ENCODE results near the gene TENT5A.
A peak's percentile ranks its signal among the peaks of the same experiment; 100 is the strongest.

The TENT5A gene

GRCh38 chr6:81752084-81752920, at the start of gene TENT5A:
TENT5A (minus strand) TSS chr6:81752681; CDS start chr6:81752141, 540 bp downstream.
- peaks cover 6% of the 10 kb centered on the region for H3K27me3 Mint-ChIP-seq
- H3K9me3 Mint-ChIP-seq: no peaks in the 10 kb centered on the region
- H3K4me1 Mint-ChIP-seq: peaks cover 32% of the 10 kb centered on the region
- peaks cover 2% of the 10 kb centered on the region for H3K36me3 Mint-ChIP-seq
- DNase-seq (ENCODE audit: low spot score in 2 of 2) (peak; percentile 71 to 72), ATAC-seq (ENCODE audit: low read depth) (peak; percentile 74)
- peak within 1 kb of the TSS; percentile 96 for H3K4me3 Mint-ChIP-seq
- peak within 1 kb of the TSS; percentile 91 for H3K27ac Mint-ChIP-seq

GRCh38 chr6:81801489-81801888, 49.0 kb upstream of the TENT5A start:
- Mint-ChIP-seq H3K27ac (no peak overlapping the region), H3K4me3 (no peak overlapping the region), H3K27me3 (peaks cover 5% of the 10 kb centered on the region), H3K4me1 (no peaks in the 10 kb centered on the region), H3K36me3 (no peaks in the 10 kb centered on the region), H3K9me3 (peaks cover 3% of the 10 kb centered on the region)
- DNase-seq (ENCODE audit: low spot score in 2 of 2) (no peak), ATAC-seq (ENCODE audit: low read depth) (no peak)

- Mint-ChIP-seq H3K4me1 (no peaks in the 10 kb centered on the region), H3K9me3 (peaks cover 4% of the 10 kb centered on the region), H3K36me3 (no peaks in the 10 kb centered on the region), H3K4me3 (no peak overlapping the region), H3K27ac (no peak overlapping the region), H3K27me3 (peaks cover 5% of the 10 kb centered on the region)
- ATAC-seq (ENCODE audit: low read depth) (no peak), DNase-seq (ENCODE audit: low spot score in 2 of 2) (no peak)
These were observed 48.2 kb upstream of the TENT5A start for GRCh38 chr6:81800666-81801065.

DNA sequence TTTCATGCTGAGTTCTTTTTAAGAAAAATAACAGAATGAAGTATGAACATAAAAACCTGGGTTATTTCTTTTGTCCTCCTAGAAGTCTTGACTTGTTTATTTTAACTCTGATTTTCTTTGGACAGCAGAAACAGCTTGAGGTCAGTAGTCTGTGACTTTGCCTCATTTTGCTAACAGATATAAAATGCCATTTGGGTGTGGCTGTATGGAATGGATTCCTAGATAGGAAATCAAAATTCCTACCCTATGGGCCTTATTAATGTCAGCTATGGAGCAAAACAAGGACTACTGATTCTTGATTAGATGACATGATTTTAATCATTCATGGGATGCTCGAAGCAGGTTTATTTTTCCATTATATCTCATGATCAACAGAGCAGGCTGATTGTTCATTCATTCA, 46.8 kb upstream of the TENT5A start:
- Mint-ChIP-seq H3K4me3 (no peak overlapping the region), H3K27ac (no peak overlapping the region), H3K27me3 (peaks cover 5% of the 10 kb centered on the region), H3K4me1 (no peaks in the 10 kb centered on the region), H3K36me3 (no peaks in the 10 kb centered on the region), H3K9me3 (peaks cover 4% of the 10 kb centered on the region)
- DNase-seq (ENCODE audit: low spot score in 2 of 2) (no peak), ATAC-seq (ENCODE audit: low read depth) (no peak)

DNA sequence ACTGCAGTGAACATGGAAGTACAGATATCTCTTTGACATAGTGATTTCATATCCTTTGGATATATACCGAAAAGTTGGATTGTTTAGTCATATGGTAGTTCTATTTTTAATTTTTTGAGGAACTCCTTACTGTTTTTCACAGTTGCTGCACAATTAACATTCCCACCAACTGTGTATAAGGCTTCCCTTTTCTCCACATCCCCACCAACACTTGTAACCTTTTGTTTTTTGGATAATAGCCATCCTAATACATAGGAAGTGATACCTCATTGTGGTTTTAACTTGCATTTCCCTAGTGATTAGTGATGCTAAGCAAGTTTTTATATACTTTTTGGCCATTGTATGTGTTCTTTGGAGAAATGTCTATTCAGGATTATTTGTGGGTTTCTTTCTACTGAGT, 45.1 kb upstream of the TENT5A start:
- DNase-seq (ENCODE audit: low spot score in 2 of 2) (no peak), ATAC-seq (ENCODE audit: low read depth) (no peak)
- H3K4me3 Mint-ChIP-seq: no peak overlapping the region
- no peaks in the 10 kb centered on the region for H3K36me3 Mint-ChIP-seq
- H3K27ac Mint-ChIP-seq: no peak overlapping the region
- H3K4me1 Mint-ChIP-seq: no peaks in the 10 kb centered on the region
- H3K9me3 Mint-ChIP-seq: peaks cover 3% of the 10 kb centered on the region
- H3K27me3 Mint-ChIP-seq: no peaks in the 10 kb centered on the region

GRCh38 chr6:81795890-81796289, 43.4 kb upstream of the TENT5A start:
- no peak overlapping the region for H3K4me3 Mint-ChIP-seq
- no peak overlapping the region for H3K27ac Mint-ChIP-seq
- DNase-seq (ENCODE audit: low spot score in 2 of 2) (no peak), ATAC-seq (ENCODE audit: low read depth) (no peak)
- no peaks in the 10 kb centered on the region for H3K4me1 Mint-ChIP-seq
- H3K9me3 Mint-ChIP-seq: peaks cover 3% of the 10 kb centered on the region
- H3K36me3 Mint-ChIP-seq: no peaks in the 10 kb centered on the region
- H3K27me3 Mint-ChIP-seq: no peaks in the 10 kb centered on the region

DNA sequence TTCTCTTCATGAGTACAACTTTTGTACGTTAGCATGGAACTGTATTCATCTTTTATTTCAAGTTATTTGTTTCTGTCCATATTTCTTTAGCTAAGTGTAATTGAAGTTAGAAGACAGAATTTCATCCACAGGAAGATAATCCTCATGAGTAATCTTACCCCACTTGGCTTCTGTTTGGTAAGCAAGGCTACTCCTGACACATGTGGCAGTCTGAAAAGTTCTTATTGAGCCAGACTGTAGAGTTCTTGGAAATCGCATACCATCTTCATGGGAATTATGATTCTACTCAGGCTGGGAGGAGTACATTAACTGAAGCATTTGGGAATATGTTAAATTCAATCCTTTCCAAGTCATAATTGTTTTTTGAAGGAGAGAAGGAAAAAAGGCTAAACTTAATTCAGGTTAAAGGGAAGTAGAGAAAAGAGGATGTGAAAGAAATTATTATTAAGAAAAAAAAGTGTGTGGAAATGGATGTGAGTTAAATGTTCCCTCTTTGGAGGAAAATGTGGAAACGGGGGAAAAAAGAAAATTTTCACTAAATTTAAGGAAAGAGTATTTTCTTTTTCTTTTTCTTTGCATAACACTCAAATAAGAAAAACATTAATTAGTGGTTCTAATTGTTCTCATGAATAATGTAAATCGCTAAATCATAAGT, 41.5 kb upstream of the TENT5A start:
- no peak overlapping the region for H3K4me3 Mint-ChIP-seq
- DNase-seq (ENCODE audit: low spot score in 2 of 2): no peak
- no peak for ATAC-seq (ENCODE audit: low read depth)
- no peak overlapping the region for H3K27ac Mint-ChIP-seq
- no peaks in the 10 kb centered on the region for H3K36me3 Mint-ChIP-seq
- H3K9me3 Mint-ChIP-seq: peaks cover 3% of the 10 kb centered on the region
- H3K4me1 Mint-ChIP-seq: no peaks in the 10 kb centered on the region
- H3K27me3 Mint-ChIP-seq: peaks cover 2% of the 10 kb centered on the region

DNA sequence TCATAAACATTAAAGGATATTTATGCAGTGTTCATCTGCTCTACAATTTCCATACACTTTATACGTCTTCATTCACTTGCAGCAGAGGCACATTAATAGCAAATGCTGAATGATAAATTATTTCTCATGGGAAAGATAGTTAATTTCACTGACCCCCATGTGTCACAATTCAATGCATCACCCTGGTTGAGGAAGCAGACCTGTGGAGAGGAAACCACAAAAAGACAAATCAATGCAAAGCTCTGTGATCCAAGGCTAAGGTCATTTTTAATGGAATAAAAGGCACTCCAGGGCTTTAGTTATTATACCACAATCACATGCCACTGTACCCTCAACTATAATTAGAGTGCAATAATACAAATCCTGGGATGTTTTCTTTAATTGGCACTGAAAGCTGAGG, 40.3 kb upstream of the TENT5A start:
- no peak overlapping the region for H3K4me3 Mint-ChIP-seq
- H3K36me3 Mint-ChIP-seq: no peaks in the 10 kb centered on the region
- H3K27ac Mint-ChIP-seq: no peak overlapping the region
- no peaks in the 10 kb centered on the region for H3K4me1 Mint-ChIP-seq
- H3K9me3 Mint-ChIP-seq: peaks cover 3% of the 10 kb centered on the region
- DNase-seq (ENCODE audit: low spot score in 2 of 2) (no peak), ATAC-seq (ENCODE audit: low read depth) (no peak)
- peaks cover 2% of the 10 kb centered on the region for H3K27me3 Mint-ChIP-seq

DNA sequence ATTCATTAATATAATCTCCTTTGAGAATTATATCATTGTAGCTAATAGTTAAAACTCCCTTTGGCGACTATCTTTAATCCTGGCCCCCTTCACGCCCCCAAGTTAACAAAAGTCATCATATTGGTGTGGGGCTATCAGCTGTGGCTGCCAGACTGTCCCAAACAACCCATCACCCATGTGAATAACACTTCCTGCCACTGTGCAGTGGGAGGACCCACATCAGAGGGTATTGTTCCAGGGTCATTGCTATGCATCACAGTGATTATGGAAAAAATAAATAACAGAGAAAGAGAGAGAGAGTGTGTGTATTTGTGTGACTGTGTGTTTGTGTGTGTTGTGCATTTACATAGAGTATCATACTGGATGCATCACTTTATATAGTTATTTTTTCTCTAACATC, 39.3 kb upstream of the TENT5A start:
- peaks cover 1% of the 10 kb centered on the region for H3K9me3 Mint-ChIP-seq
- ATAC-seq (ENCODE audit: low read depth) (no peak), DNase-seq (ENCODE audit: low spot score in 2 of 2) (no peak)
- peaks cover 2% of the 10 kb centered on the region for H3K27me3 Mint-ChIP-seq
- H3K36me3 Mint-ChIP-seq: no peaks in the 10 kb centered on the region
- H3K4me1 Mint-ChIP-seq: no peaks in the 10 kb centered on the region
- no peak overlapping the region for H3K4me3 Mint-ChIP-seq
- H3K27ac Mint-ChIP-seq: no peak overlapping the region

DNA sequence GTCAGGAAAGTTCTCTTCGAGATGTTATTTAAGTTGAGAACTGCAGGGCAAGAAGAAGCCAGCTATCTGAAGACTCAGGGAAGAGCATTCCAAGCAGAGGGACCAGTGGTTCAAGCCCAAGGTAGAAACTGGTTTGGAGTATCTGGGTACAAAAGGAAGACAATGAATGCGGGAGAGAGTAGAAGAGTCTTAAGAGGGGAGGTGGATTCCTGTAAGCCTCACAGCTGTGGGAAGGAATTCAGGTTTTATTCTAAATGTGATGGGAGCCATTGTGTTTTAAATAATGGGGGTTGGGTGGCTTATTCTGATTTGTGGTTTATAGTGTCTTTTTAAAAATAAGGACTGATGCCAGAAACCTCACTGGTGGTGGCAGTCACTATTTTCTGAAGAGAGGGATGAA, 37.6 kb upstream of the TENT5A start:
- peaks cover 1% of the 10 kb centered on the region for H3K9me3 Mint-ChIP-seq
- ATAC-seq (ENCODE audit: low read depth) (no peak), DNase-seq (ENCODE audit: low spot score in 2 of 2) (no peak)
- H3K4me3 Mint-ChIP-seq: no peak overlapping the region
- H3K4me1 Mint-ChIP-seq: peaks cover 2% of the 10 kb centered on the region
- H3K36me3 Mint-ChIP-seq: no peaks in the 10 kb centered on the region
- H3K27ac Mint-ChIP-seq: no peak overlapping the region
- peaks cover 2% of the 10 kb centered on the region for H3K27me3 Mint-ChIP-seq

DNA sequence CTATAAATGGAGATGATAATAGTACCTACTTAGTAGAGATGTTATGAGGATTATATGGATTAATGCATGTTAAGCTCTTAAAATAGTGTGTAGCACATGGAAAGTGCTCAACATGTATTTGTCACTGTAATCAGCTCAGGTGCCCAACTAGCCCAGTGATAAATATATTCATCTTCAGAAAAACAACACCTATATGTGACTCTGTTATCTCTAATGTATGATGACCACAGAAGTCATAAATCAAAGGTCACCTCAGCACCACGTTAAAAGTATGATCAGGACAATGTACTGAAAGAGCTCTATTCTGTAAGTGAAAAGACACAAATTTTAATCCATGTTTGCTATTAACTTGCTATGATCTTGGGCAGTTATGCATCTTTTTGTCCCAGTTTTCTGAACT, 36.8 kb upstream of the TENT5A start:
- Mint-ChIP-seq H3K9me3 (peaks cover 1% of the 10 kb centered on the region), H3K4me1 (peaks cover 2% of the 10 kb centered on the region), H3K27ac (no peak overlapping the region), H3K36me3 (no peaks in the 10 kb centered on the region), H3K27me3 (peaks cover 2% of the 10 kb centered on the region), H3K4me3 (no peak overlapping the region)
- ATAC-seq (ENCODE audit: low read depth) (no peak), DNase-seq (ENCODE audit: low spot score in 2 of 2) (no peak)

DNA sequence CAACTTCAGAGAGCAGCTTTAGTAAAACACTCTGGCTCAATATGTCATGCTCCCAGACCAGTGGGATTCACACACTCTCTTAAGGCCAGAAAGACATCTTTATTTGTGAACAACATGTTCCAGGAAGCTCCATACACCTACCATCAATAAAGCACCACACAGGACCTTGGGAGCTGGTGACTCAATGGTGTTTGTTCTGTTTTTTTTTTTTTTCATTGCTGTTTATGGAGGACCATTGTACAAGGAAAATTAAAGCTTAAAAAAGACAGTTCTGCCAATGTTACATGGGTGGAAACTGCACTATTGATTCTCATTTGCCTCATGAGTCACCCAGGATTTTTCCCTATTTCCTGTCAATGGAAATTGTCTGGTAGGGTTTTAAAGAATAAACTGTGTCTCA, 36.3 kb upstream of the TENT5A start:
- peaks cover 1% of the 10 kb centered on the region for H3K9me3 Mint-ChIP-seq
- DNase-seq (ENCODE audit: low spot score in 2 of 2): no peak
- ATAC-seq (ENCODE audit: low read depth): no peak
- H3K27me3 Mint-ChIP-seq: peaks cover 2% of the 10 kb centered on the region
- H3K4me3 Mint-ChIP-seq: no peak overlapping the region
- H3K36me3 Mint-ChIP-seq: no peaks in the 10 kb centered on the region
- H3K4me1 Mint-ChIP-seq: peaks cover 2% of the 10 kb centered on the region
- no peak overlapping the region for H3K27ac Mint-ChIP-seq

DNA sequence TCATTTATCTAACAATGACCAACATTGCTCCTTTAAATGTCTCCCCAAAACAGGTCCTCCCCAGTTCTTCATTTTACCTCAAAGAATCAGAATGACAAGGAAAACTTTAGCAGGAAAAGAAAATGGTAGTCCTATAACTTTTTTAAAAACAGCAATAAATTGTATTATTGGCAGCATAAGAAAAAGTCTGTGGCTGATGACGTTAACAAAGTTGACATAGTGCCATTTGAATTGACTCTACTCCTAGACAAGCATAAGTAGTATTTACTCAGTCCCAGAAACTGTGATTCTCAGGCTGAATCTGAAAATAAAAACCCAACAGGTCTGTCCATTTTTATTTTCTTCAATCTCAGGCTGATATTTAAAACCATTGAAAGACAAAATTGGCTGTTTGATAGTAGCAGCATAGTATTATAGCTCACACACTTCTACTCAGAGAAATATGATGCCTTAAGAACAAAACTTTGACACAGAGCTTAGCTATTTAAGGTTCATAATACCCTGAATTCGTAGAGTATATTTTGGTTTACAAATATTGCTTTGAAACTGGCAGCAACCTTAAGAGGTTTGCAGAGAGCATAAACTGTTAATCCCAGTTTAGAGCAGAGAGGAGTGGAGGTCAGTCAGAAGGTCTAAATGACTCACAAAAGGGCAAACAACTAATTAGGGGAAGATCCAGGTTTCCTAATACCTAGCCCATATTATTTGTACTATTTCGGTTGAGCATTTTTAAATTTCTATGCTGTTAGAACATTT, 35.0 kb upstream of the TENT5A start:
- Mint-ChIP-seq H3K4me1 (peaks cover 2% of the 10 kb centered on the region), H3K9me3 (peaks cover 1% of the 10 kb centered on the region), H3K27me3 (peaks cover 2% of the 10 kb centered on the region), H3K27ac (no peak overlapping the region), H3K4me3 (no peak overlapping the region), H3K36me3 (no peaks in the 10 kb centered on the region)
- ATAC-seq (ENCODE audit: low read depth) (no peak), DNase-seq (ENCODE audit: low spot score in 2 of 2) (no peak)

DNA sequence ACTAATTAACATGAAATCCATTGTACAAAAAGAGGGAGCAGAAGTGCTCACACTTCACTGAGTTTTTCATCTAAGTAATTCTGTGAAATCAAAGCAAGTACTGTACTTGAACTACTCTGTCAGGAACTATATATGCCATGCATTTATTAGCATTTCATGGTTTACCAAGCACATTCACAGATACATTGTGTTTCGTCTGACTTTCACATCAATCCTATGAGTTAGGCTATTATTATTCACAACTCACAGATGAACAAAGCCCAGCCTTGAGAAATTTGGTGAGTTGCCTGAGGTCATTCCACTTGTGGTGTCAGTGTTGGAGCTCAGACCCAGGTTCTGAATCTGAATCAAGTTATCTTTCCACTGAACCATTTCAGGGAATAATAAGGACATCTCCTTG, 33.7 kb upstream of the TENT5A start:
- ATAC-seq (ENCODE audit: low read depth) (no peak), DNase-seq (ENCODE audit: low spot score in 2 of 2) (no peak)
- H3K27me3 Mint-ChIP-seq: peaks cover 4% of the 10 kb centered on the region
- H3K27ac Mint-ChIP-seq: no peak overlapping the region
- H3K4me1 Mint-ChIP-seq: peaks cover 2% of the 10 kb centered on the region
- peaks cover 2% of the 10 kb centered on the region for H3K36me3 Mint-ChIP-seq
- peaks cover 4% of the 10 kb centered on the region for H3K9me3 Mint-ChIP-seq
- H3K4me3 Mint-ChIP-seq: no peak overlapping the region
